Measurements from ENCODE around the gene TCAP.

TCAP gene

DNA sequence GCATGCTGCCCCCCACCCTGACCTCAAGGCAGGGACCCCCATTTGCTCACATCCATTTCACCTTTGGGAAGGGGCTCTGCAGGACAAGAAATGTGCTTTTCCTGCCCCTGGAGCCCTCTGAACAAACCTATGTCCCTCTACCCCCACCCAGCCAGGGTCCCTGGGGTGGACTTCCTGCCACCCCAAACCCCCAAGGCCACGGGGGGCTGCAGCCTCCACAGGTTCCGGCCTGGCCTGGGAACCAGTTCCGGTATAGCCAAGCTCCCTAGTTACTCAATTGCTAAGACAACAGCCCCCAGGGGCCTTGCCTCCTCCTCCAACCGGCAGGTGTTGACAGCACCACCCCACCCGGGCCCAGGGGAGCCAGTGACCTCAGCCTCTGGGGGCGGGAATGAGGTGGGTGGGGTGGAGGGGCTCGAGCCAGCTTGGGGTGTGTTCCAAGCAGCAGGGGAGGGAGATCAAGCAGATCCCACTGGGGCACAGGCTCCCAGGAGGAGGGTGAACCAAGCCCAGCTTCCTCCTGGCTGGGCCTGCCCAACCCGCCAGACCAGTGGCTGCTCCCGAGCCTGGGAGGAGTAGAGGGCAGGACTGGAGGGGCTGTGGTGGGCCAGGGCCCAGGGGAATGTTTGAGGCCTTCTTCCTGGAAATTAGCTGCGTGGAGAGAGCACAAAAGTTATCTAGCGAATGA, 9.7 kb downstream of the TCAP start:
- Histone ChIP-seq H2AFZ (ENCODE audit: low read depth, low read length, severe bottlenecking) (no peak overlapping the region), H3K9me2 (replicated peaks; ENCODE audit: insufficient read depth, low read length) (no peaks in the 10 kb centered on the region), H3K36me3 (ENCODE audit: low read length) (no peaks in the 10 kb centered on the region), H3K9me3 (ENCODE audit: insufficient read depth, low read length) (no peaks in the 10 kb centered on the region), H3F3A (ENCODE audit: insufficient read depth) (no peaks in the 10 kb centered on the region), H3K79me2 (ENCODE audit: insufficient read depth, low read length) (no peaks in the 10 kb centered on the region), H3K4me2 (ENCODE audit: low read depth, low read length, poor library complexity, severe bottlenecking) (no peak overlapping the region), H3K4me3 (ENCODE audit: insufficient read depth, low read length, poor library complexity, severe bottlenecking) (no peak overlapping the region), H3K9ac (ENCODE audit: low read length) (no peak overlapping the region), H3K27me3 (ENCODE audit: low read length) (no peaks in the 10 kb centered on the region), H3K27ac (ENCODE audit: low read depth, low read length) (no peak overlapping the region), H4K20me1 (ENCODE audit: low read depth, low read length) (no peaks in the 10 kb centered on the region)
- TF ChIP-seq CTCF (IDR thresholded peaks at IDR 0.05; ENCODE audit: insufficient read depth, low read length, poor library complexity, severe bottlenecking) (no peak), EZH2phosphoT487 (conservative IDR thresholded peaks at IDR 0.05; ENCODE audit: low read length) (no peak)

GRCh38 chr17:39675390-39676082, 10.4 kb downstream of the TCAP start:
- Histone ChIP-seq H3F3A (ENCODE audit: insufficient read depth) (no peaks in the 10 kb centered on the region), H3K4me3 (ENCODE audit: insufficient read depth, low read length, poor library complexity, severe bottlenecking) (no peak overlapping the region), H3K9me2 (replicated peaks; ENCODE audit: insufficient read depth, low read length) (no peaks in the 10 kb centered on the region), H3K27me3 (ENCODE audit: low read length) (no peaks in the 10 kb centered on the region), H3K4me2 (ENCODE audit: low read depth, low read length, poor library complexity, severe bottlenecking) (no peak overlapping the region), H3K79me2 (ENCODE audit: insufficient read depth, low read length) (no peaks in the 10 kb centered on the region), H3K9me3 (ENCODE audit: insufficient read depth, low read length) (no peaks in the 10 kb centered on the region), H3K36me3 (ENCODE audit: low read length) (no peaks in the 10 kb centered on the region), H4K20me1 (ENCODE audit: low read depth, low read length) (no peaks in the 10 kb centered on the region), H3K27ac (ENCODE audit: low read depth, low read length) (no peak overlapping the region), H3K9ac (ENCODE audit: low read length) (no peak overlapping the region), H2AFZ (ENCODE audit: low read depth, low read length, severe bottlenecking) (no peak overlapping the region)
- TF ChIP-seq CTCF (IDR thresholded peaks at IDR 0.05; ENCODE audit: insufficient read depth, low read length, poor library complexity, severe bottlenecking): no peak
- no peak for TF ChIP-seq EZH2phosphoT487 (conservative IDR thresholded peaks at IDR 0.05; ENCODE audit: low read length)

DNA sequence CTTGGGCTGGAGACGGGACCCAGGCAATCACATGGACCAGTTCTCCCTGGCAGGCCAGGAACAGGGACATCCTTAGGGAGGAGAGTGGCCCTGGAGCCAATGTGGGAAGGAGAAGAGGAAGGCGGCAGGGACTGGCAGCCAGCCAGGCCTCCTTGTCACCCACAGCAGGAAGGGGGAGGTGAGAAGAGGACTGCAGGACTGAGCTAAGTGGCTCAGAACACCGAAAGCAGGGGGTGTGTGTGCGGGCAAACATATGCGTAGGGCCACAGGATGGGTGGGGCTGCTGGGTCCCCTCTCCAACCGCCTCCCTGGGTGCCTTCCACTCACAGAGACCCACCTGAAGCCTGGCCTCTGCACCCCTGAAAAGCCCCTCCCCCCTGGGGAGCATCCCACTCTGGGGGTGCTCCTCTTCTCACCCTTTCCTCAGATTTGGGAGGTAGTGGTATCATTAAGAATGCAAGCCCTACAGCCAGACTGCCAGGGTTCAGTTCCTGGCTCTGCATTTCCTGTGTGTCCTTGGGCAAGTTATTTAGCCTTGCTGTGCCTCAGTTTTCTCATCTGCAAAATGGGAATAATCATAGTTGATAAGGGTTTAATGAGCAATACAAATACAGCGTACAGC, 11.2 kb downstream of the TCAP start:
- H3K27ac ChIP-seq (ENCODE audit: low read depth, low read length): no peak overlapping the region
- H4K20me1 ChIP-seq (ENCODE audit: low read depth, low read length): no peaks in the 10 kb centered on the region
- no peaks in the 10 kb centered on the region for H3K79me2 ChIP-seq (ENCODE audit: insufficient read depth, low read length)
- H2AFZ ChIP-seq (ENCODE audit: low read depth, low read length, severe bottlenecking): no peak overlapping the region
- H3K9me3 ChIP-seq (ENCODE audit: insufficient read depth, low read length): no peaks in the 10 kb centered on the region
- no peaks in the 10 kb centered on the region for H3K27me3 ChIP-seq (ENCODE audit: low read length)
- H3K4me3 ChIP-seq (ENCODE audit: insufficient read depth, low read length, poor library complexity, severe bottlenecking): no peak overlapping the region
- H3K4me2 ChIP-seq (ENCODE audit: low read depth, low read length, poor library complexity, severe bottlenecking): no peak overlapping the region
- H3K9ac ChIP-seq (ENCODE audit: low read length): no peak overlapping the region
- H3K36me3 ChIP-seq (ENCODE audit: low read length): no peaks in the 10 kb centered on the region
- TF ChIP-seq EZH2phosphoT487 (conservative IDR thresholded peaks at IDR 0.05; ENCODE audit: low read length): no peak
- TF ChIP-seq CTCF (IDR thresholded peaks at IDR 0.05; ENCODE audit: insufficient read depth, low read length, poor library complexity, severe bottlenecking): no peak
- H3K9me2 ChIP-seq (replicated peaks; ENCODE audit: insufficient read depth, low read length): no peaks in the 10 kb centered on the region
- no peaks in the 10 kb centered on the region for H3F3A ChIP-seq (ENCODE audit: insufficient read depth)

Data from SU-DHL-6 (cell line).